NCI-H128 (cell line): ENCODE data around the gene MT1A.

Experiments used
- DNase-seq: peaks from one replicate; lab custom pipeline; 2025; ENCODE audit not compliant: unreplicated experiment; lab: John Stamatoyannopoulos, UW

MT1A gene

DNA sequence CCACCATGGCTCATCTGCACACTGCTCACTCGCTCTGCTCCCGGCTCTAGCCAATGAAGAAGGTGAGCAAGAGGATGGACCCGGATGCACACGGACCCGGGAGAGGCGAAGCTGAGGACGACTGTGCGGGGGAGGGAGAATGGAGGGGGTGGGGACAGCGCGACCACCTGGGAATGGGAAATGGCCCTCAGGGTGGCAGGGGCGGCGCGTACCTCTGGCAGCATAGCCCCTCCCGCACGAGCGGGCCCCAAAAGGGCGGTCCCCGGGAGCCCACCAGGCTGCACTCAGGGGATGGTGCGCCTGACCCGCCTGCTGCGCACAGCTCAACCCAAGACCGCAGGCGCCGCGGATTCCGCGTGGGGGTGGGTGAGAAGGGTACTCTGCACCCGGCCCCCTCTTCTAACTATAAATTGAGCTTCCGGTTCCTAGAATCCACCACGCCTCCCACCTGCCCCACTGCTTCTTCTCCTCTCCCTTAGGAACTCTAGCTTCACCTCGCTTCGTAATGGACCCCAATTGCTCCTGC, 37.3 kb downstream of the MT1A start:
- no peak for DNase-seq

DNA sequence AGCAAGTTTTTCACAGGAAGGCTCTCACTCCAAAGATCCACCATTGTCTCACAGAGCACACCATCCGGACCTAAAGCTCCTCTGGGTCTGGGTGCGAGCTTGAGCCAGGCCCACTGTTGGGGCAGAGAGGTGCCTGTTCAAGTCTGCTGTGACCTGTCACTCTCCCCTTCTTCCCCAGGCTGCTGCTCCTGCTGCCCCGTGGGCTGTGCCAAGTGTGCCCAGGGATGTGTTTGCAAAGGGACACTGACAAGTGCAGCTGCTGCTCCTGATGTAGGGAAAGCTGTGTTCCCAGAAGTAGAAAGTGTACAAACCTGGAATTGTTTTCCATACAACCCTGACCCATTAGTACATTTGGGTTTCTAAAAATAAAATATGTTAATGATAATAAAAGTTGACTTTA, 39.0 kb downstream of the MT1A start:
- DNase-seq = no peak

DNA sequence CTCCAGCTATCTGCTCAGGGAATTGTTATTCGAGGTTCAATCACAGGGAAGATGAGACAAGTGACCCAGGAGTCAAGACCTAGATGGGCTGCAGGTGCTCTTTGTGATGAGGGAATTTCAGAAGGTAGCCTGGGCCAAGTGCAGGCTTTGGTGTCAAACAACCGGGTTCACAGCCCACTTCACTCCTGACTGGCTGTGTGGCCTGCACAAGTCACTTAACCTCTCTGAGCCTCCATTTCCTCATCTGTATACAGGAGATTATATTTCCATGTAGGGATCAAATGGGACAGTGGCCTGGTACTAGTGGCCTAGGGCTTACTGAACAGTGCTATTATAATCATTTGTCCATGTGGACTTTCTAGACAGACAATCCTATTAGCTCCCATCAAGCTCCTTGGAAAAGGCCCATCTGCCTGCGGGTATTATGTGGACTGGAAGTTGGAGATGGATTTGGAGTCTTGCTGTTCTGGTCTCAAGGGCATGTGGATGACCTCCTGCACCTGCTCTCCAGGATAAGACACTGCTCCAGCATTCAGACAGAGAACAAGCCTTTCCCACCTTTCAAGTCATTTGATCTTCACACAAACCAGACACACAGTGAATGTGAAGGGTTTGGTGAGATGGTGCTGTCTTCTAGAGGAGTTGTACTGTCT, 40.7 kb downstream of the MT1A start:
- DNase-seq = no peak

DNA sequence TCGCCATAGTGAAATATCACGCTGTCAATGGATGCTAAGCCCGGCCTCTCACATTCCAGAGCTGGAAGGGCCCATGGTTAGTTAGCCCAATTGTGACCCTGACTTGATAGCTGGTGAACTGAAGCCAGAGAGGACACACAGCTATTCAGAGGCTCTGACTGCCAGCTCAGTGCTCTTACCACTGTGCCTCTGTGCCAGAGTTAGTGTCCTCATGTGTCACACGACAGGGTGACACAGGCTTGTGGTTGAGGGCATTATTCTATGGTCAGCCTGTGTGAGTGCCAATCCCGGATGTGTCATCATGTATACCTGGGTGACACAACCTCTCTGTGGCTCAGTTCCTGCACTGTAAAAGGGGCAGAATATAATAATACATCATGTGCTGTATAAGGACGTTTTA, 41.4 kb downstream of the MT1A start:
- DNase-seq = no peak

DNA sequence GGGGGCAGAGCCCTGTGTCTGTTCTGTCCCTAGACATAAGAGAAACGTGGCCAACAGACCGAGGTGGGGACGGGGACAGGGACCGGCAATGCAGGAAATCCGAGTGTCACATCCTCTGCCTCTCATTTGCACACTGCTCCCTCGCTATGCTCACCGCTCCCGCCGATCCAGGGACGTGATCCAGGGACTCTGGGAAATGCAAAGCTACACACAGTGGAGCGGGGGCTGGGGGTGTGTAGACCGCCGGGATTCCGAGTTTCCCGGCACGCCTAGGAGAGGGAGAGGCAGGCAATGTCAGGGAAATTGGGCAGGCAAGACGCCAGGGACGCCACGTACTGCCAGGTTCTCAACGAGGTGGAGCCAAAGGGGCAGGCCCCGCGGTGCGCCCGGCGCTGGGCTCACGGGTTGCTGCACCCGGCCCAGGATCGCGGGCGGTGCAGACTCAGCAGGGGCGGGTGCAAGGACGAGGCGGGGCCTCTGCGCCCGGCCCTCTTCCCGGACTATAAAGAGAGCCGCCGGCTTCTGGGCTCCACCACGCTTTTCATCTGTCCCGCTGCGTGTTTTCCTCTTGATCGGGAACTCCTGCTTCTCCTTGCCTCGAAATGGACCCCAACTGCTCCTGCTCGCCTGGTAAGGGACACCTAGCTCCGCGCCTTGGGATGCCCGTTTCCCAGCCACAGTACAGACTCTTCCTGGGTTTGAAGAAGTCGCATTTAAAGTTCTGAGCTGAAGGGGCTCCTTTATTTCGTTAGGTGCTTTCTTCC, 43.7 kb downstream of the MT1A start, which contains the start of gene MT1X:
Gene MT1X (plus strand): TSS at position 532 of the 764 bp plus-strand sequence. CDS start 71 bp downstream, at position 603.
- no peak for DNase-seq

DNA sequence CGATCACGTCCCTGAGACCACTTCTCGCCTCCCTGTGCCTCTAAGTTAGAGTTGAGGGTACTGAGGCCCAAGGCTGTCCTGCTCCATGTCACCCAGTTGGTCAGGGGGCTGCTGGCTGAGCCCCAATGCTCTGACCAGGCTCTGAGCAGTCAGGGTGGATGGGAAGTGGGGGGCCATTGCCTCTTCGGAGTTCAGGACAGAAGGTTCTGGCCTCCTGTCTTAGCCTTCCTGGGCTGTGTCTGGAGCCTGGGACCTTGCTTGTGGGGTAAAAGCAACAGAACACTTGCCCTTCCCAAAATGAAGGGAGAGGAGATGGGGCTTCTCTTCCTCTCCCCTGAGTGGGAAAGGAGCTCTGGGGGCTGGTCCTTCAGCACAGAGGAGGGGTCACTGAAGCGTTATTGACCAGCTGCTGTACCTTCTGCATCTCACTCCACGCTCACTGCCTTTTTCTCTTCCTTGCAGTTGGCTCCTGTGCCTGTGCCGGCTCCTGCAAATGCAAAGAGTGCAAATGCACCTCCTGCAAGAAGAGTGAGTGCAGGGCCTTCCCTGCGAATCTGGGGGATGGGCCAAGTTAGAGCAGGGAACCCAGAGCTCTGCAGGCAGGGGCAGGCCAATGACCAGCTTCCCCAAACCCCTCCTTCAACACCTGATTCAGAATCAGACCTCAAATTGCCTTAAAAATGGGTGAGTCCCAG, 44.4 kb downstream of the MT1A start:
- DNase-seq = no peak

DNA sequence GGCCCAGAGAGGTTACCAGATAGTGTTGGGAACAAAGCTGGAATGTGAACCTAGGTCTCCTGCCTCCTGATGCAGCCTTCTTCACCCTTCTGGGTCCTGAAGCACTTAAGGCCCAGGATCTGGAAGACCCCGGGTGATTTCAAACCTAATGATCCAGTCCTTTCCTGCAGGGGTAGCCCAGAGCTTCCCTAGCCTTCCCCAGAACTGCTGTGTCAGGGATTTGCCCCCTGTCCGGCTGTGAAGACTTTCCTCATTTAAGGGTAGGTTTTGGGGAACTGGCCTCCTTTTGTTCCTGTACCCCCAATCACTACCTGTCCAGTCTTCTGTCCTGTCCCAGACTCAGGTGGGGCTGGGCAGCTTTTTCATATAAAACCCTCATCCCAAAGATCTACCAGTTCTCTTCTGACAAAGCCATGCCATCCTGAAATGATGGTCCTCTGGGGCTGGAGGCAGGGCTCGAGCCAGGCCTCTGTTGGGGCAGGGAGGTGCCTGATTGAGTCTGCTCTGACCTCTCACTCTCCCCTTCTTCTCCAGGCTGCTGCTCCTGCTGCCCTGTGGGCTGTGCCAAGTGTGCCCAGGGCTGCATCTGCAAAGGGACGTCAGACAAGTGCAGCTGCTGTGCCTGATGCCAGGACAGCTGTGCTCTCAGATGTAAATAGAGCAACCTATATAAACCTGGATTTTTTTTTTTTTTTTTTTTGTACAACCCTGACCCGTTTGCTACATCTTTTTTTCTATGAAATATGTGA, 45.1 kb downstream of the MT1A start:
- DNase-seq = no peak

DNA sequence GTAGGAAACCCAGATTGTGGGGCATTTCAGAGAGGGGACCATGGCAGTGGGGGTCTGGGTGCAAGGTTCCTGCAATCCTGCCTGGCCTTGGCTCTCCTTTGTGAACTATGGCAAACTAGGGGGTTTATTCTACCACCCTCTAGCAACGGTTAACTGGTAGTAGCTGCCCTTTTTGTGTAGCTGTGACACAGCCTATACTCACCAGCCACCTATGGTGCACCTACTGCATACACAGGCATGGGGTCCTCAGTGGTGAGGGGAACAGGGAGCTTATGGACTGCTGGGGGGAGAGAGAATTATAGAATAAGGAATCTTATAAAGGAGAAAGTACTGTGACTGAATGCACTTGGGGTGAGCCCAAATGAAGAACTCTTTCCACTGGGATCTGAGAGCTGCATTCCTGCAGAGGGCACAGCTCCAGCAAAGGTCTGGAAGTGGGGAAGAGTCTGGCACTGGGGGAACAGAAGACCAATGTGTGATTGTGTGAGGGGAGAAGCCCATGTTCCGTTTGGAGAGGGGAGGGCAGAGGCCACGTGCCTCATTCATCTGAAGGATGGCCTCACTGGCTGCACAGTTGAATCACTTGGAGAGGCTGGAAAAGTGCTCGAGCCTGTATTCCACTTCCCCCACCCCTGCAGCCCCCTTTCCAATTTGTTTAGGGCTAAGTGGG, 45.9 kb downstream of the MT1A start:
- no peak for DNase-seq

DNA sequence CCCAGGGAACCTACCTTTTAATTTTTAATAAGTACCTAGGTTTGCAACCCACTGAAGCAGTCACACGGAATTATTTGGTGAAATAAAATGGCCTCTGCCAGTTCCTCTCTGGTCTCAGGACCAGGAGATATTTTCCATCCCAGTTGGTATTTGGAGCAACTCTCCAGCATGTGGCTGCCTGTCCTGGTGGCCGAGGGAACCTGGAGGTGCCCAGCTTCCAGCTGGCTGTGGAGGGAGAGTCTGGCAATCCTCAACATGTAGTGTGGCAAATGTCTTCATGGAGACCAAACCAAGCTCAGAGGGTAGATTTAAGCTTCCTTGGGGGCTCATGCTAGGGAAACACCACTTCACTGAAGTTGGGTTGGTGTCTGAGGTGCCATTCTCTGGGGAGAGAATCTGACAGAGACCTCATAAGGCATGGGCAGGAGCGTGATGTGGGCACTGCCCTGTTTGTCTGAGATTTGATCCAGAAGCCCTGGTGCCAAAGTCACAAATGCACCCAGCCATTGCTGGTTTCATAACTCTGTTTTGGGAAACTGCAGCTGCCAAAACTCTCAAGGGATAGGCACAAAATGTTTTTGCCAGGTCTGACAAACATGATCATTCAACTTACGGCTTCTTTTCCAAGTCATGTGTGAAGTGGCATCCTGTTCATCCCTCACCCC, 46.6 kb downstream of the MT1A start:
- no peak for DNase-seq

DNA sequence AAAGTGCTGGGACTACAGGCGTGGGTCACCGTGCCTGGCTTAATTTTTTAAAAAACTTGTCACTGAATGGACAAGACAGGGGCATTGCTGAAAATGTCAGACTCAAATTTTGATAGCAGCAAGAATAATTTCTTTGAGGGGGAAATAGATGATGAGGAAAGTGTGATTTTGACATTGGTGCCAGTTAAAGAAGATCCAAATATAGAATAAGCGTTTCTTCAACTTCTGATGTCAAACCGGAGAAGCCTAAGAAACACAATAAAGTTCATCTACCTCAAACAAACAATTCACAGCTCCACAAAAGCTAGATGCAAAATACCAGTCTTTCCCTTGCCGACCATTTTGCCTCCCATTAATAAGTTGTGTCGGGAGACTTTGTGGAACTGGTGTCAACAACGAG, 48.3 kb downstream of the MT1A start:
- no peak for DNase-seq

DNA sequence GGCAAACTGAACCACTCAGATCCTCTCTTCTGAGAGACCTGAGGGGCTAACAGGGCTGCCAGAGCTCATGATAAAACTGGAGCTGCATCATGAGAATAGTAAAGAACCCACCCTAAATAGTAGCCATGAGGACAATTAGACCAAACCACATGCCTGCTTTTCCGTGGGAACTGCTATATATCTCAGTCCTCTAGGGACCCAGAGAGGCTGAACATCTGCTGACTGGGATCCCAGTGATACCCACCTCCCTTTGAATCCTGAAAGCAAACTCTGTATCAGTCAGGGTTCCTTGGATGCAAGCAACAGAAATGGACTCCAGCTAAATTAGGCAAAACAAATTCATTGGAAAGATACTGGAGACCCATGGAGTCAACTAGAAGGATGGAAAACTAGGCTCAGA, 50.3 kb downstream of the MT1A start:
- DNase-seq = no peak

DNA sequence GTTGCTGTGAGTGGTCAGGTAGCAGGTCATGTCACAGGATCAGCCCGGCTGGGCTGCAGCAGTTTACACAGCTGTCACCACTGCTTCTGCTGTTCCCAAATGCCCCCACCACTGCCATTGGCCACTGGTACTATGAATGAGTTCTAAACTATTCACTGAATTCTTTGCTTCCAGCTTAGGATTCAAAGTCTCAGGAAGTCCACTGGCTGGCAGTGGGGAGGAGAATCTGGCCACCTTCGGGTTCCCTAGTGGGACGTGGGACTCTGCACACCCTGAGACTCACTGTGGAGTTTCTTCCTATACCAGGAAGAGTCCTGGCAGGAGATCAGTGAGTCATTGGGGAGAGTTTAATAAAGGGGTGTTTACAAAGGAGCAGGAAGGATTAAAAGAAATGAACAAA, 50.7 kb downstream of the MT1A start:
- no peak for DNase-seq
